Neural cell (in vitro differentiated cells): Measurements from ENCODE around the gene PHF12. TPM values are rescaled to one million over a fixed set of nuclear protein-coding genes. Genes with fewer than 3 reads are reported as not detected.

Experiments
- H2AFZ ChIP-seq: fragments of 200-600, 300-800 bp; sonication (generic), shearing (Covaris generic); 2 replicates; pipeline ENCODE4 v1.6.0; 2014; ENCODE audit warnings: low read depth, mild to moderate bottlenecking, antibody characterized with exemption, low read length, moderate library complexity
- H3F3A ChIP-seq: fragments of 200-600 bp; shearing (Covaris generic); 2 replicates; pipeline ENCODE4 v1.6.1; 2016; ENCODE audit warnings: mild to moderate bottlenecking, moderate library complexity, mixed read lengths, antibody characterized with exemption, low read length; ENCODE audit not compliant: insufficient read depth, poor library complexity, severe bottlenecking
- H3K27ac ChIP-seq: fragments of 200-600, 300-800 bp; sonication (generic), shearing (Covaris generic); 2 replicates; pipeline ENCODE4 v1.5.1; 2014; ENCODE audit warnings: mild to moderate bottlenecking, low read length, moderate library complexity
- H3K27me3 ChIP-seq: fragments of 300-800, 200-600 bp; sonication (generic), shearing (Covaris generic); 2 replicates; pipeline ENCODE4 v1.6.0; 2014; ENCODE audit warnings: mild to moderate bottlenecking, low read depth, low read length, moderate library complexity; ENCODE audit not compliant: insufficient read depth
- H3K36me3 ChIP-seq: fragments of 300-800, 200-600 bp; sonication (generic), shearing (Covaris generic); 2 replicates; pipeline ENCODE4 v1.5.1; 2014; ENCODE audit warnings: mild to moderate bottlenecking, antibody characterized with exemption, low read length, moderate library complexity; ENCODE audit not compliant: insufficient read depth
- H3K4me2 ChIP-seq: fragments of 300-800, 200-600 bp; sonication (generic), shearing (Covaris generic); 2 replicates; pipeline ENCODE4 v1.6.0; 2014; ENCODE audit warnings: mild to moderate bottlenecking, low read length
- H3K4me3 ChIP-seq: fragments of 300-800, 200-600 bp; sonication (generic), shearing (Covaris generic); 2 replicates; pipeline ENCODE4 v1.5.1; 2014; ENCODE audit warnings: mild to moderate bottlenecking, low read length, moderate library complexity
- H3K79me2 ChIP-seq: fragments of 200-600 bp; shearing (Covaris generic); replicated peaks from 2 replicates; pipeline ENCODE4 v1.6.0; 2014; ENCODE audit warnings: mild to moderate bottlenecking, low read length, moderate library complexity; ENCODE audit not compliant: insufficient read depth
- H3K9ac ChIP-seq: fragments of 300-800, 200-600 bp; sonication (generic), shearing (Covaris generic); 2 replicates; pipeline ENCODE4 v1.6.1; 2016; ENCODE audit warnings: mild to moderate bottlenecking, low read length, mixed read lengths
- H3K9me2 ChIP-seq: fragments of 200-600 bp; shearing (Covaris generic); 2 replicates; pipeline ENCODE4 v1.6.1; 2016; ENCODE audit warnings: mild to moderate bottlenecking, low read length, mixed read lengths; ENCODE audit not compliant: insufficient read depth
- H3K9me3 ChIP-seq: fragments of 200-600, 300-800 bp; sonication (generic), shearing (Covaris generic); 2 replicates; pipeline ENCODE4 v1.6.1; 2016; ENCODE audit warnings: mild to moderate bottlenecking, mixed run types, low read length, moderate library complexity, mixed read lengths
- H4K20me1 ChIP-seq: fragments of 200-600 bp; shearing (Covaris generic); 2 replicates; pipeline ENCODE4 v1.6.1; 2016; ENCODE audit warnings: mild to moderate bottlenecking, mixed run types; ENCODE audit not compliant: insufficient read depth
- CTCF ChIP-seq: fragments of 450-650 bp; IDR thresholded peaks from 2 replicates; pipeline ENCODE4 v1.5.1; 2014; ENCODE audit warnings: antibody characterized with exemption, mild to moderate bottlenecking, moderate library complexity; ENCODE audit not compliant: poor library complexity, severe bottlenecking
- EP300 ChIP-seq: fragments of 450-650 bp; conservative IDR thresholded peaks from 2 replicates; pipeline ENCODE4 v1.6.1; 2014; ENCODE audit warnings: antibody characterized with exemption, mild to moderate bottlenecking, moderate library complexity; ENCODE audit not compliant: poor library complexity, severe bottlenecking
- EZH2 ChIP-seq: fragments of 200-600, 300-800 bp; shearing (Covaris generic), sonication (generic); IDR thresholded peaks from 2 replicates; pipeline ENCODE4 v1.6.1; 2014; ENCODE audit warnings: antibody characterized with exemption, low read length, borderline replicate concordance, mild to moderate bottlenecking; ENCODE audit not compliant: insufficient read depth, poor library complexity, severe bottlenecking
- MXI1 ChIP-seq: fragments of 450-650 bp; conservative IDR thresholded peaks from 2 replicates; pipeline ENCODE4 v1.6.1; 2014; ENCODE audit warnings: antibody characterized with exemption, mild to moderate bottlenecking; ENCODE audit not compliant: poor library complexity, severe bottlenecking
- POLR2AphosphoS5 ChIP-seq: IDR thresholded peaks from 2 replicates; pipeline ENCODE4 v1.6.1; 2012
- RAD21 ChIP-seq: fragments of 450-650 bp; conservative IDR thresholded peaks from 2 replicates; pipeline ENCODE4 v1.6.1; 2014; ENCODE audit warnings: antibody characterized with exemption, mild to moderate bottlenecking, moderate library complexity
- REST ChIP-seq: IDR thresholded peaks from 2 replicates; pipeline ENCODE4 v1.6.1; 2012; ENCODE audit warnings: borderline replicate concordance
- SMC3 ChIP-seq: fragments of 450-650 bp; conservative IDR thresholded peaks from 2 replicates; pipeline ENCODE4 v1.6.1; 2014; ENCODE audit warnings: antibody characterized with exemption, mild to moderate bottlenecking, moderate library complexity; ENCODE audit not compliant: poor library complexity
- TAF1 ChIP-seq: IDR thresholded peaks from 2 replicates; pipeline ENCODE4 v1.6.1; 2012; ENCODE audit warnings: low read depth
- polyA plus RNA-seq: library from polyadenylated mRNA; depleted of rRNA; stranded (reverse); fragments of >200 nt; gene quantifications from 2 replicates; pipeline ENCODE4 v1.2.3, GENCODE V29; 2014

Gene PHF12
- polyA plus RNA-seq, 1 donor from 2014 or later, result 10.4 TPM

- H3K9ac ChIP-seq, result no peak overlapping the region
- H3K27me3 ChIP-seq, result no peaks in the 10 kb centered on the region
- no peaks in the 10 kb centered on the region for H3K9me2 ChIP-seq
- no peaks in the 10 kb centered on the region for H3K36me3 ChIP-seq
- H3K4me3 ChIP-seq, result no peak overlapping the region
- H3K9me3 ChIP-seq, result no peaks in the 10 kb centered on the region
- TF ChIP-seq TAF1 (no peak), MXI1 (no peak), CTCF (no peak), REST (no peak), SMC3 (no peak), EZH2 (no peak), EP300 (no peak), POLR2AphosphoS5 (no peak), RAD21 (no peak)
- H3K27ac ChIP-seq, result no peak overlapping the region
- no peaks in the 10 kb centered on the region for H3F3A ChIP-seq
- H3K4me2 ChIP-seq, result no peak overlapping the region
- no peaks in the 10 kb centered on the region for H3K79me2 ChIP-seq
- no peak overlapping the region for H2AFZ ChIP-seq
- no peaks in the 10 kb centered on the region for H4K20me1 ChIP-seq
These were observed 24.3 kb upstream of the PHF12 start for GRCh38 chr17:28975646-28976045.

GRCh38 chr17:28975031-28975430 is 23.7 kb upstream of the PHF12 start:
- Histone ChIP-seq H3K36me3 (no peaks in the 10 kb centered on the region), H3K79me2 (no peaks in the 10 kb centered on the region), H3K9me3 (no peaks in the 10 kb centered on the region), H3K9ac (no peak overlapping the region), H3K27ac (no peak overlapping the region), H4K20me1 (no peaks in the 10 kb centered on the region), H3K9me2 (no peaks in the 10 kb centered on the region), H3F3A (no peaks in the 10 kb centered on the region), H3K27me3 (no peaks in the 10 kb centered on the region), H3K4me3 (no peak overlapping the region), H2AFZ (no peak overlapping the region), H3K4me2 (no peak overlapping the region)
- TF ChIP-seq EZH2 (no peak), RAD21 (no peak), POLR2AphosphoS5 (no peak), TAF1 (no peak), REST (no peak)
